HG03135 (cell line): ENCODE results near the gene SLCO3A1.

Experiments used
- ATAC-seq: cut with Tn5 transposase; IDR thresholded peaks from one replicate; pipeline ENCODE4 v1.9.1; 2021; ENCODE audit warnings: mild to moderate bottlenecking, moderate library complexity; ENCODE audit not compliant: unreplicated experiment

SLCO3A1 gene

GRCh38 chr15:91936927-91937326, 83.4 kb downstream of the SLCO3A1 start:
- ATAC-seq, result no peak

GRCh38 chr15:91938136-91938535, 84.6 kb downstream of the SLCO3A1 start:
- no peak for ATAC-seq

- no peak for ATAC-seq
Observed at GRCh38 chr15:91939403-91939831, 85.9 kb downstream of the SLCO3A1 start.

- no peak for ATAC-seq
Observed at GRCh38 chr15:91940496-91941381, 87.2 kb downstream of the SLCO3A1 start.

- ATAC-seq, result no peak
Observed at GRCh38 chr15:91941871-91942658, 88.6 kb downstream of the SLCO3A1 start.

GRCh38 chr15:91942720-91943394, 89.3 kb downstream of the SLCO3A1 start:
- ATAC-seq, result peak; percentile 75

GRCh38 chr15:91944331-91944730, 90.8 kb downstream of the SLCO3A1 start:
- ATAC-seq, result no peak

- ATAC-seq, result no peak
Observed at GRCh38 chr15:91945385-91945784, 91.9 kb downstream of the SLCO3A1 start.

- no peak for ATAC-seq
Observed at GRCh38 chr15:91946075-91946474, 92.6 kb downstream of the SLCO3A1 start.

GRCh38 chr15:91946581-91947292, 93.2 kb downstream of the SLCO3A1 start:
- no peak for ATAC-seq

GRCh38 chr15:91947293-91947679, 93.8 kb downstream of the SLCO3A1 start:
- ATAC-seq, result no peak

- ATAC-seq, result no peak
Observed at GRCh38 chr15:91947683-91948608, 94.4 kb downstream of the SLCO3A1 start.

GRCh38 chr15:91949361-91949760, 95.9 kb downstream of the SLCO3A1 start:
- ATAC-seq, result no peak

- no peak for ATAC-seq
Observed at GRCh38 chr15:91950054-91950453, 96.5 kb downstream of the SLCO3A1 start.

GRCh38 chr15:91950631-91951329, 97.3 kb downstream of the SLCO3A1 start:
- ATAC-seq, result no peak

GRCh38 chr15:91952216-91952615, 98.7 kb downstream of the SLCO3A1 start:
- no peak for ATAC-seq

- no peak for ATAC-seq
Observed at GRCh38 chr15:91953432-91953831, 99.9 kb downstream of the SLCO3A1 start.

- ATAC-seq, result no peak
Observed at GRCh38 chr15:91954292-91954691, 100.8 kb downstream of the SLCO3A1 start.
